Limb (tissue), 2 donors: Measurements from ENCODE around the gene OSMR.

Source experiments
- DNase-seq, 2 donors: peaks; one replicate each; pipeline ENCODE4 v3.0.0-alpha.2; 2016; ENCODE audit errors: extremely low spot score in 2 of 2

The OSMR gene

GRCh38 chr5:38845526-38846378 lies at the start of gene OSMR:
TSS of gene OSMR (plus strand) at chr5:38846012. CDS start at chr5:38869045, 23,033 bp downstream.
- peak; percentile 68 to 85 for DNase-seq

DNA sequence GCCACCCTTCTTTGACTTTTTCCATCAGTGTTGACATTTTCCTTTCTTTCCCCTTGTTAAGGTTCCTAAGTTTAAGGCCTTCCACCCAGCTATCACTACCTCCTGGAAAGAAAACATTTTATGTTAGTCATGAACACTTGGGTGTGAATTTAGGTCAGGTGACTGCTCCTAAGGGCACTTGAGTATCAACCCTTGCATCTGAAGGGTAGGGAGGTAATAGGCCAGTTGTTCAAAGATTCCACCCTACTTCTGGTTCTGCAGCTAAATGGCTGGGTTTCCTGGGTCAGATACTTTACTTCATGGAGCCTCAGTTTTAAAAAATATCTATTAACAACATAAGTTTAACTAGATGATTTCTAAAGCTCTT lies 49.1 kb upstream of the OSMR start:
- no peak for DNase-seq

DNA sequence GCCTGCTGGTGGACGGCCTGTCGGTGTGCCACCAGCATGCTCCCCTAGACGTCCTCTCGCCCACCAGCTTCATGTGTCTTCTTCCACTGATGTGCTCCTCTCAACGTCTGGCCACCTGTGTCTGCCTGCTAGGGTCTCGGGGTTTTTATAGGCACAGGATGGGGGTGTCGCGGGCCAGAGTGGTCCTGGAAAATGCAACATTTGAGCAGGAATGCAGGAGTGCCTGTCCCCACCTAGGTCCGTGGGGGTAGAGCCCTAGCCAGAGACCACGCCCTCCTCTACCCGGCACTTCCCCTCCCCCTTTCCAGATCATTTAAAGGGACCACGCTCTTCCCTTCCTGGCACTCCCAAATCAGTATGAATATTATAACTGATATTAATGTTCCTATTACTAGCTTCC lies 48.0 kb upstream of the OSMR start:
- no peak for DNase-seq

- no peak for DNase-seq
These were observed 46.0 kb upstream of the OSMR start for GRCh38 chr5:38799556-38800377.

DNA sequence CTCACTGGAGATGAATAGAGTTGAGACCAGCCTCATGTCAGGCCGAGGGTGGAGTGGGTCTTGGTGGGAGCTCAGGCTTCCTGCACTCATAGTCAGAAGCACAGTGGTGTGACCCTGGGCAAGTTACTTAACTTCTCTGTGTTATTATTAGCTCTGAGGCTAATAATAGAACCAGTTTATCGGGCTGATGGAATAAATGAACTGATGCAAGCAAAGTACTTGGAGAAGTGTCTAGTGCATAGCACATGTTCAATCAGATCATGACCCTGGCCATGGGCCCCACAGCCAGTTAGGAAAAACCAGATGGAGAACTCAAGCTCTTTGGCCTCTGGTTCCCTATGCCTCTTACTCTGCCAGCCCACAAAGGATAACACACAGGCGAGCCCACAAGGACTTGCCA lies 45.3 kb upstream of the OSMR start:
- DNase-seq: no peak

DNA sequence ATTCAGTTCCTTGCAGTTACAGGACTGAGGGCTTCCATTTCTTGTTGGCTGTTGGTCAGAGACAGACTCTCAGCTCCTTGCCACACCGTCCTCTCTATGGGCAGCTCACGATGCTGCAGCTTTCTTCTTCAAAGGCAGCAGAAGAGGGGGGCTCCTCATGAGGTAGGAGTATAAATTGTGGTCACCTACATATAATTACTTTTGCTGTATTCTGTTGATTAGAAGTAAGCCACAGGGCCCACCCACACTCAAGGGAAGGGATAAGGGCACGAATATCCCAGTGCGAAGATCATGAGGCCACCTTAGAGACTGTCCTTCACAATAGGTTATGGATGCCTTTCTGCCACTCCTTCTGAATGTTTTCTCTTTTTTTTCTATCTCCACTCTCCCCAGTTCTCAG lies 43.7 kb upstream of the OSMR start:
- DNase-seq: no peak

- no peak for DNase-seq
These were observed 42.6 kb upstream of the OSMR start for GRCh38 chr5:38803246-38803645.

- DNase-seq: no peak
These were observed 39.0 kb upstream of the OSMR start for GRCh38 chr5:38806775-38807258.

- DNase-seq: peak in 1 of 2 donors; percentile 64
These were observed 38.0 kb upstream of the OSMR start for GRCh38 chr5:38807570-38808483.

DNA sequence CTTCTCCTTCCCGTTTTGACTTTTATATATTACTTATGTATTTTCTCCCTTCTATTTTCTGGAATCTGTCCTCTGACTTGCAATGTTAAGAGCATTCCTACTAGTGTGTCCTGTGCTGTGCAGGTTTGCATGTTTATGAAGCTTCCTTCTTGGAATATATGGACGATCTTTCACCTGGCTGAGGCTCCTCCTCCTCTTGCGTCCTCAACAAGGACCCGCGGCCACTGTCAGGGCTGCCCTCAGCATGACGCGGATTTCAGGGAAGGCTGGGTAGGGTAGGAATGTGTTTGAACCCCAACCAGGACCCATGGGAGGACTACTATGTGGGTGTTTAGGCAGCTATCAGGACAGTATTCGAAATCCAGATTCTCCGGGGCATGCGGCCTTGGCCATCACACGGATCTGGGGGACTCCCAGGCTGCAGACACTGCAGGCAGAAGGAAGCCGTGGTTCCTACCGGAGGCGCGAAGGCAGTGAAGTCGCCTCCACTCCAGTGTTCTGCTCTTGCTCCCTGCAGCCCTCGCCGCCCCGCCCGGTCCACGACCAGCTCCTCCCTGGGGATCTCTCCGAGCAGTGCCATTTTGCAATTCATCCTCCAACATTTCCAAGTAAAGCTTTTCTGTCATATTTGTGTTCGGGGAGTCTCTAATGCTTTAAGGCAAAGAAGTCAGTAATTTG lies 37.0 kb upstream of the OSMR start:
- DNase-seq: no peak

- peak; percentile 89 to 90 for DNase-seq
These were observed 36.1 kb upstream of the OSMR start for GRCh38 chr5:38809388-38810359.

DNA sequence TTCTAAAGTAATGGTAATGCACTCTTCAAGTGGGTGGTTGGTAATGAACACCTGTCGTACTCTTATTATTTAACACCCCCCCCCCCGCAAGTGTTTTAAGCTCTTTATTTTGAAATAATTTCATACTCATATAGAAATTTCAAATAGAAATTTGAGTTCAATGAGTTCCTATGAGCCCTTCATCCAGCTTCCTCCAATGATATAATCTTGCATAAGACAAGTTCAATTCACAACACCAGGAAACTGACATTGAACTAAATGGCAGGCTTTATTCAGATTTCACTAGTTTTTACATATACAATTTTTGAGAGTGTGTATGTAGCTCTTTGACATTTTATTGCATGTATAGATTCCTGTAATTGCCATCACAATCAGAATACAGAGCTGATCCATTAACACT lies 30.9 kb upstream of the OSMR start:
- no peak for DNase-seq

- DNase-seq: no peak
These were observed 29.5 kb upstream of the OSMR start for GRCh38 chr5:38816083-38817030.

DNA sequence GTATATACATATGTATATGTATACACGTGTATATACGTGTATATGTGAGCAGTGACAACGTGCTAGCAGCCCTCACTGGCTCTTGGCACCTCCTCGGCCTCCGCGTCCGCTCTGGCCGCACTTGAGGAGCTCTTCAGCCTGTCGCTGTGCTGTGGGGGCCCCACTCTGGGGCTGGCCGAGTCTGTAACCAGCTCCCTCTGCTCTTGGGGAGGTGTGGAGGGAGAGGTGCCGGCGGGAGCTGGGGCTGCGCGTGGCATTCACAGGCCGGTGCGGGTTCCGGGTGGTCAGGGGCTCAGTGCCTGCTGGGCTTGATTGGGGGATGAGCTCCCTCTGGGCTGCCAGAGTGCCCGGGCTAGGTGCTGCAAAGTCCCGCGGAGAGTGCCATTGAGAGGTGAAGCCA lies 24.1 kb upstream of the OSMR start:
- no peak for DNase-seq

DNA sequence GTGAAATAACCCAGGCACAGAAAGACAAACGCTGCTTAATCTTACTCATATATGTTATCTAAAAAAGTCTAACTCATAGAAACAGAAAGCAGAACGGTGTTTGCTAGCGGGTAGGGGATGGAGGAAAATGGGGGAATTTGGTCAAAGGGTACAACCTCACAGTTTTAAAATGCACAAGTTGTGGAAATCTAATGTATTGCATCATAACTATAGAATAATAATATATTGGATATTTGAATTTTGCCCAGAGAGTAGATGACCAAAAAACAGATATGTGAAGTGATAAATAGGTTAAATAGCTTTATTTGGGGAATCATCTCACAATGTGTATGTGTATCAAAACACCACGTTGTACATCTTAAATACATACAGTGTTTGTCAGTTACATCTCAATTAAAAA lies 22.3 kb upstream of the OSMR start:
- no peak for DNase-seq

GRCh38 chr5:38824821-38825220 lies 21.0 kb upstream of the OSMR start:
- DNase-seq: no peak

DNA sequence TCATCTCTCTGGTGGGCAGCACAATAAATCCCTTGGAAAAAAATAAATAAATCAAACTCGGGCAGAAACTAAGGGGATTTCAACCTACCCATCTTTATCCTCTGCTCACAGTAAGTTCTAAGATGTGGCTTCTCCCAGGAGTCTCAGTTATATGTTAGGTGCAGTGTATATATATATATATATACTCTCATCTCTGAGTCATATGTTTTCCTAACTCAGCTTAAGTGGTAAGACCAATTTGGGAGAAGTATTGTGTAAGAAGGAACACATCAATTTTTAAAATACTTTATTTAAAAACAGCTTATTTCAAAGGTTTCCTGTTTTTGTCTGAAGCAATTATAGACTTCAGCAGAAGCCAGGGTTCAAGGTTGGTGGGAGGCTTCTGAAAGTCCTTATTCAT lies 20.3 kb upstream of the OSMR start:
- DNase-seq: no peak

- DNase-seq: no peak
These were observed 18.3 kb upstream of the OSMR start for GRCh38 chr5:38827525-38827924.
